GM10847 (cell line): ENCODE data around the gene GJD4.

ENCODE experiments used
- POLR2A ChIP-seq: IDR thresholded peaks from 2 replicates; pipeline ENCODE4 v1.6.1; 2011; ENCODE audit not compliant: insufficient read length; ENCODE audit errors: extremely low read depth

The GJD4 gene

DNA sequence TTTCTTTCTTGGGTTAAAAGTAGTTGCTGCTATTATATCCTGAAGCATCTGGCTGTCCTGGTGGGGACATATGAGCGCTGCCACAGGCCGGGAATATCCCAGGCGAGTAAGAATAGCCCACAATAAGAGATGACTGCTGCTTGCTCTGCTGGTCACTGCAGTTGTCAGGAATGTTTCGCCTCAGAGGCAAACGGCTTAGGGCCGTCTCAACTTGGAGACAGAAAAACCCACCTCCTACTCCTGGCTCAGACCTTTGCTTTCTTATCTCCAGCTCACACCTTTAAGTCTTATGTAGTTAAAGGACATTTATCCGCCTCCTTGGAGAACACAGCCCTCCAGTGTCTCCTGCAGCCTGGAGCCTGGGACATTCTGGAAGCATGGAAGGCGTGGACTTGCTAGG is at the start of gene GJD4:
GJD4 (plus strand) TSS at position 151 of the 400 bp plus-strand sequence; CDS start at position 378, 227 bp downstream.
- no peak for TF ChIP-seq POLR2A

DNA sequence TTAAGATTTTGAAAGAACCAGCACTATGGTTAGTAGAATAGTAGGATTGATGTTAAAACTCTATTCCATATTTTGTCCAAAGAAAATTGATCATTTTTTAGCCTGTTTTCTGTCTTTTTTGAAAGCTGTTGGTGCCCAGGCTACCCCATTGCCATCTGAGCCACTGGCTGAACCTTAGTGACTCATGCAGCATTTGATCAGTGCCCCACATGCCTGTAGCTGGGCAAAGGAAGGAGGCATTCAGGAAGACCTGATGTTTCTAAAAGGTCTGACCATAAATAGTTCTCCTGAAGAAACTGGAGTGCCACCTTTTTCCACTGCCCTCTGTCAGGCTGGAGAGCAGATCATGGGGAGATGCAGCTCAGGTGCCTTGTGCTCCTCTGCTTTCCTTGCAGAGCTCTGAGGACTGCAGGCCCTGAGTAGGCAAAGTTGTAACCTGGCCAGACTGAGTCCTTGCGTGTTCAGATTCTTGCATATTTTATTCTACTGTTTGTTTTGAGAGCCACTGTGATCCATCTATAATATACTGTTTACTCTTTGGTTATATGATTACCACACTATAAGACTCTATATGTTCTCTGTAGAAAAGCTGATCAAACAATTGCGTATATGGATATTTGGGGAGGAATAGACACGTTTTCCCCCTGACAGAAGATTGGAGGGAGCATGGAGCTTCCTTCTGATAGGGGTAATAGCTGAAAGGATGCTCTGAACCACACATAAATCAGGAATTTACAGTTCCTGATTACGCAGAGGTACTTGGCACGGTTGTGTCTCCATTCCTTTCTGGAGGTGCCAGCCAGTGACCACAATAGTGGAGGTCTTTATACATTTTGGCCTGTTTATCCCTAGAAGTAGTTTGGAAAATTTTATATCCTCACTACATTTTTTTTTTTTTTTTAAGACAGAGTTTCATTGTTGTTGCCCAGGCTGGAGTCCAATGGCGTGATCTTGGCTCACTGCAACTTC is 48.9 kb upstream of the GJD4 start:
- no peak for TF ChIP-seq POLR2A

GRCh38 chr10:35558276-35558675 is 46.9 kb upstream of the GJD4 start:
- no peak for TF ChIP-seq POLR2A

DNA sequence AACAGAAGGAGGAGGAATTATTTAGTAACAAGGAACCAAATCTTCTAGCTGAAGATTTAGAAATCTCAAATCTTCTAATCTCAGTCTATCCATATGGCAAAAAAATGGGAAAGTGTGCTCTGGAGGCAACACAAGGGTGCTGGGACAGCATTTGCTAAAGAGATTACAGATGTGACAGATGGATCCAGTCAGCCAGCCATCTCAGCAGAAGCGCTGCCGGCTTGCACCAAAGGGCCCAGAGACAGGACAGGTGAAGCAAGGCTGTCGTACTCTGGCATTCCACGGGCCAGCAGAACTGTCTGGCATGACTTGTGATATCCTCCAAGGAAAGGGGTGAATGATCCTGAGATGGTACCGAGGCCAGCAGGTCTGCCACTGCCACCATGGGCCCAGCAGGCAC is 45.7 kb upstream of the GJD4 start:
- TF ChIP-seq POLR2A = no peak

- no peak for TF ChIP-seq POLR2A
Observed at GRCh38 chr10:35561715-35562114, 43.4 kb upstream of the GJD4 start.

- TF ChIP-seq POLR2A = no peak
Observed at GRCh38 chr10:35562427-35562826, 42.7 kb upstream of the GJD4 start.

- TF ChIP-seq POLR2A = no peak
Observed at GRCh38 chr10:35563261-35563891, 41.8 kb upstream of the GJD4 start.

GRCh38 chr10:35564341-35564968 is 40.7 kb upstream of the GJD4 start:
- no peak for TF ChIP-seq POLR2A

GRCh38 chr10:35565602-35566081 is 39.5 kb upstream of the GJD4 start:
- no peak for TF ChIP-seq POLR2A

- no peak for TF ChIP-seq POLR2A
Observed at GRCh38 chr10:35567951-35568350, 37.2 kb upstream of the GJD4 start.

DNA sequence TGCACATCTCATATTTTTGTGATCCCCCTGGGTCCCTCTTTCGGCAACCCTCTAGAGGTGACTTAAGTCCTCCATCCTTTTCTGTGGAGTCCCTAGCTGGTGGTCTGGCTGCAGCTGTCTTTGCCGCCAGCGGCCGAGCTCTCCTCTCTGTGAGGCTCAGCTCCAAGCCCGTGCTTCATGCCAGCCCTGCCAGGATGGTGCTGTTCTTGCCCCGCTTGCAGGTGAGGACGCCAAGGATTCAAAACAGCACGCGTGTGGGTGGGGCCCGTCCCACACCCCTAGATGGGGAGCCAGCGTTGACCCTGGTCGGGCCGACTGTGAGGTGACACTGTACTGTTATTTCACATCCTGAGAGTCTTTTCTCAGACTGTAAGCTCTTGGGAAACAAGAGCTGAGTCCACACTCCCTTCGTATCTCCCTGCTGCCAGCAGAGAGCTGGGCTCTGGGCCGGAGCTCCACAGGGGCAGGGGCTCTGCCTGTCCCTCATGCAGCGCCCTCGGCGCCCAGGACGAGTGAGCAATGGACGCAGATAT is 36.6 kb upstream of the GJD4 start:
- no peak for TF ChIP-seq POLR2A

GRCh38 chr10:35569111-35569707 is 35.9 kb upstream of the GJD4 start:
- TF ChIP-seq POLR2A = no peak

DNA sequence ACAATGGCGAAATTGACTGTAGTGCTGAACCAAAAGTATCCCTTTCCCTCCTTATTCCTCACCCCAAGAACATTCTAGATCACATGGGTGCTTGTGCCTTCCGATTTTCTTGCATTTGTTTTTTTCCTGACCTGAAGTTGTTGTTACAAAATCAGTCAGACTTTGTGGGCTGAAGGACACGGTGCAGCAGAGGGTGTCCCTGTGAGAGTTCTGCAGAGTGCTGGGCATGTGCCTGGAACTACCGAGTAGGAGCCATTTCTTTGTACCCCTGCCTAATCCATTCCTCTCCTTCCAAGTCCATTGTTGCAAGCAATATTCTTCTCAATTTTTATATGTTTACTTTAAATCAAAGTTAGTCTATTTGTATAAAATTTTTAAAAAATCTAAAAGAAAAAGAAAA is 35.3 kb upstream of the GJD4 start:
- no peak for TF ChIP-seq POLR2A

DNA sequence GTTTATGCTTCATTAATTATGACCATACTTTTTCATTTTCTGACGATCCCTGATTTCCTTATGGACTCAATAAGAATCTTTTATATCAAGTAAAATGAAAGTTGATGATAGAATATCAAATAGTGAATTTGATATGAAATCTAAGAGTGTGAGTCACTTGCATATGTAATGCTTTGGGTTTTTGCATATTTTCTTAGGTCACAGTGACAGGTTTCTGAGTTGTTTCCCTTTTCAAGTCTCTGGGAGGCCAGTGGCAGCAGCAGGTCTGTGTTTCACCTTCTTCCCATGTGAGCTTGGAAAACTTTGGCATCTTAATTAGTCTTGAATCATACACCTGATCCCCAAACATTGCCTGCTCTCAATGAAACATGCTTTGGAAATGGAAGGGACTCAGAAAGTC is 34.7 kb upstream of the GJD4 start:
- TF ChIP-seq POLR2A = no peak

DNA sequence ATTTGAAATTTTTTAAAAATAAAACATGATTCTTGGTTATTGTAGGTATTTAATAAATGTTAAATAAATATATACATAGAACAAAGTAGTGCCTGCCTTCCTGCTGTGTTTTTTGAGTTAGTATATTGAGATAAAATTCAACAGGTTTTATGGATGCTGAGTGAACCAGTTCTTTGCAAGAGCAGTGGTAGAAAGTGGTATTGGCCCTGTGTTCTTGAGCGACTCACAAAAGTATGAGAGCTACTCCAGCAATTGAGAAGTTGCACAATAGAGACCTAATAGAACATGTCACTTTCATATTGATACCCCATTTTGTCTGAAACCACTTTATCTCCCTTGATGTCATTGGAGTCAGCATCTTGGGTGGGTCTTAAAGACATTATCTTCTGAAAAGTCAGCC is 32.6 kb upstream of the GJD4 start:
- no peak for TF ChIP-seq POLR2A
